HepG2 (cell line): ENCODE data around the gene TADA2B. TPM values are rescaled to one million over a fixed set of nuclear protein-coding genes. Genes with fewer than 3 reads are reported as not detected.
A peak's percentile ranks its signal among the peaks of the same experiment; 100 is the strongest.

Experiments used
- GPBP1L1 ChIP-seq: sonication (generic); formaldehyde crosslinking; IDR thresholded peaks from 2 replicates; pipeline ENCODE4 v1.5.0; 2020; ENCODE audit warnings: mild to moderate bottlenecking, missing genetic modification reagents
- HMG20A ChIP-seq: IDR thresholded peaks from 2 replicates; pipeline ENCODE4 v1.6.1; 2016; ENCODE audit warnings: borderline replicate concordance
- KDM5A ChIP-seq: fragments of 200-600 bp; sonication (generic); IDR thresholded peaks from 2 replicates; pipeline ENCODE4 v1.7.0; 2018; ENCODE audit warnings: antibody characterized with exemption, mild to moderate bottlenecking, low read length, borderline replicate concordance
- NKX3-1 ChIP-seq: sonication (generic); formaldehyde crosslinking; IDR thresholded peaks from 2 replicates; pipeline ENCODE4 v1.5.0; 2020; ENCODE audit warnings: missing genetic modification reagents
- SIX1 ChIP-seq: sonication (generic); formaldehyde crosslinking; IDR thresholded peaks from 2 replicates; pipeline ENCODE4 v1.4.0; 2020; ENCODE audit warnings: missing genetic modification reagents, borderline replicate concordance
- ZFP36L2 ChIP-seq: sonication (generic); formaldehyde crosslinking; IDR thresholded peaks from 2 replicates; pipeline ENCODE4 v1.4.0; 2020; ENCODE audit warnings: missing genetic modification reagents
- ZHX2 ChIP-seq, 2 experiments: sonication (generic) in 1 of 2; formaldehyde crosslinking in 1 of 2; IDR thresholded peaks; 2 replicates each; pipeline versions ENCODE4 v1.6.1 to v1.9.0; 2014 to 2022; ENCODE audit warnings: antibody characterized with exemption in 1 of 2, borderline replicate concordance in 1 of 2, inconsistent platforms in 1 of 2, low read depth in 1 of 2, missing genetic modification reagents in 1 of 2
- ZNF274 ChIP-seq: sonication (generic); formaldehyde crosslinking; IDR thresholded peaks from 2 replicates; pipeline ENCODE4 v1.5.1; 2020; ENCODE audit warnings: mild to moderate bottlenecking, missing genetic modification reagents
- ZNF614 ChIP-seq: IDR thresholded peaks from 2 replicates; pipeline ENCODE4 v1.6.1; 2018; ENCODE audit warnings: missing biosample characterization, missing genetic modification reagents, inconsistent platforms, borderline replicate concordance
- polyA plus RNA-seq, 8 experiments: library from polyadenylated mRNA; depleted of rRNA in 3 of 8; stranded (reverse) in 7 of 8; unstranded in 1 of 8; fragments of >200 nt; fragmentation: Illumina TruSeq in 4 of 8; extraction: Trizol in 4 of 8; gene quantifications; 2 replicates each; pipeline versions ENCODE4 v1.2.1 to v1.2.3, GENCODE V29; 2011 to 2016; ENCODE audit warnings: low read depth in 4 of 8, missing spikeins in 1 of 8, mixed read lengths in 1 of 8; ENCODE audit not compliant: insufficient read depth in 1 of 8
- total RNA-seq, 5 experiments: library from RNA; depleted of rRNA; stranded (reverse); fragments of >200 nt; fragmentation: Illumina TruSeq; extraction: Trizol; gene quantifications; 2 replicates each; pipeline ENCODE4 v1.2.3, GENCODE V29; 2016; ENCODE audit warnings: low read depth in 1 of 5
- TF ChIP-seq, protein P1 (sequence below): sonication (generic); formaldehyde crosslinking; IDR thresholded peaks from 2 replicates; pipeline ENCODE4 v1.8.0; 2022; ENCODE audit warnings: missing genetic modification reagents, low read depth, mild to moderate bottlenecking, borderline replicate concordance
- TF ChIP-seq, protein P2 (sequence below): sonication (generic); formaldehyde crosslinking; IDR thresholded peaks from 2 replicates; pipeline ENCODE4 v1.5.1; 2020; ENCODE audit warnings: missing genetic modification reagents, mild to moderate bottlenecking, borderline replicate concordance
- TF ChIP-seq, protein P3 (sequence below): sonication (generic); formaldehyde crosslinking; IDR thresholded peaks from 2 replicates; pipeline ENCODE4 v1.4.0; 2020; ENCODE audit warnings: missing genetic modification reagents, mild to moderate bottlenecking, borderline replicate concordance

TADA2B gene
- total and polyA plus RNA-seq, 2 of the 13 experiments (the other 11 are each of a cell fraction or from before 2014, with no cell fraction given) = 4.6 to 8.9 TPM

- TF ChIP-seq GPBP1L1 (CRISPR knock-in tag) = no peak
- peak; percentile 38 for TF ChIP-seq KDM5A
- TF ChIP-seq ZNF614 (CRISPR knock-in tag) = 0 out of 2 replicates have a peak, but pooled peaks have one; percentile 7
- peak; percentile 72; the same call in 1 of the 2 replicates for TF ChIP-seq ZHX2 (IDR thresholded peaks at IDR 0.05; ENCODE audit: low read depth)
- TF ChIP-seq ZHX2 (CRISPR knock-in tag; IDR thresholded peaks at IDR 0.05; ENCODE audit: borderline replicate concordance) = 0 out of 2 replicates have a peak, but pooled peaks have one; percentile 16
- peak; percentile 20; the same call in 1 of the 2 replicates for TF ChIP-seq NKX3-1
- TF ChIP-seq, protein P1, sequence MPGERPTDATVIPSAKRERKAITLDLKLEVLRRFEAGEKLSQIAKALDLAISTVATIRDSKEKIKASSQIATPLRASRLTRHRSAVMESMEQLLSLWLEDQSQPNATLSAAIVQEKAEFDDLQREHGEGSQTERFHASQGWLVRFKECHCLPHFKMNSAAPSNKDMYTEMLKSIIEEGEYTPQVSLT (CRISPR knock-in tag) = peak; percentile 64; the same call in 1 of the 2 replicates
- TF ChIP-seq, protein P2, sequence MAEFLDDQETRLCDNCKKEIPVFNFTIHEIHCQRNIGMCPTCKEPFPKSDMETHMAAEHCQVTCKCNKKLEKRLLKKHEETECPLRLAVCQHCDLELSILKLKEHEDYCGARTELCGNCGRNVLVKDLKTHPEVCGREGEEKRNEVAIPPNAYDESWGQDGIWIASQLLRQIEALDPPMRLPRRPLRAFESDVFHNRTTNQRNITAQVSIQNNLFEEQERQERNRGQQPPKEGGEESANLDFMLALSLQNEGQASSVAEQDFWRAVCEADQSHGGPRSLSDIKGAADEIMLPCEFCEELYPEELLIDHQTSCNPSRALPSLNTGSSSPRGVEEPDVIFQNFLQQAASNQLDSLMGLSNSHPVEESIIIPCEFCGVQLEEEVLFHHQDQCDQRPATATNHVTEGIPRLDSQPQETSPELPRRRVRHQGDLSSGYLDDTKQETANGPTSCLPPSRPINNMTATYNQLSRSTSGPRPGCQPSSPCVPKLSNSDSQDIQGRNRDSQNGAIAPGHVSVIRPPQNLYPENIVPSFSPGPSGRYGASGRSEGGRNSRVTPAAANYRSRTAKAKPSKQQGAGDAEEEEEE (CRISPR knock-in tag) = no peak
- TF ChIP-seq ZNF274 = peak; percentile 91; the same call in 1 of the 2 replicates
- no peak for TF ChIP-seq HMG20A (CRISPR knock-in tag)
- no peak for TF ChIP-seq SIX1 (CRISPR knock-in tag)
- TF ChIP-seq, protein P3, sequence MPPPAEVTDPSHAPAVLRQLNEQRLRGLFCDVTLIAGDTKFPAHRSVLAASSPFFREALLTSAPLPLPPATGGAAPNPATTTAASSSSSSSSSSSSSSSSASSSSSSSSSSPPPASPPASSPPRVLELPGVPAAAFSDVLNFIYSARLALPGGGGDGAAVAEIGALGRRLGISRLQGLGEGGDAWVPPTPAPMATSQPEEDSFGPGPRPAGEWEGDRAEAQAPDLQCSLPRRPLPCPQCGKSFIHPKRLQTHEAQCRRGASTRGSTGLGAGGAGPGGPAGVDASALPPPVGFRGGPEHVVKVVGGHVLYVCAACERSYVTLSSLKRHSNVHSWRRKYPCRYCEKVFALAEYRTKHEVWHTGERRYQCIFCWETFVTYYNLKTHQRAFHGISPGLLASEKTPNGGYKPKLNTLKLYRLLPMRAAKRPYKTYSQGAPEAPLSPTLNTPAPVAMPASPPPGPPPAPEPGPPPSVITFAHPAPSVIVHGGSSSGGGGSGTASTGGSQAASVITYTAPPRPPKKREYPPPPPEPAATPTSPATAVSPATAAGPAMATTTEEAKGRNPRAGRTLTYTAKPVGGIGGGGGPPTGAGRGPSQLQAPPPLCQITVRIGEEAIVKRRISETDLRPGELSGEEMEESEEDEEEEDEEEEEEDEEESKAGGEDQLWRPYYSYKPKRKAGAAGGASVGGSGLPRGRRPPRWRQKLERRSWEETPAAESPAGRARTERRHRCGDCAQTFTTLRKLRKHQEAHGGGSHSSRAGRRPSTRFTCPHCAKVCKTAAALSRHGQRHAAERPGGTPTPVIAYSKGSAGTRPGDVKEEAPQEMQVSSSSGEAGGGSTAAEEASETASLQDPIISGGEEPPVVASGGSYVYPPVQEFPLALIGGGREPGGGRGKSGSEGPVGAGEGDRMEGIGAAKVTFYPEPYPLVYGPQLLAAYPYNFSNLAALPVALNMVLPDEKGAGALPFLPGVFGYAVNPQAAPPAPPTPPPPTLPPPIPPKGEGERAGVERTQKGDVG (CRISPR knock-in tag) = 0 out of 2 replicates have a peak, but pooled peaks have one; percentile 37
- TF ChIP-seq ZFP36L2 (CRISPR knock-in tag) = 0 out of 2 replicates have a peak, but pooled peaks have one; percentile 20
Observed at GRCh38 chr4:7067452-7068278, 24.5 kb downstream of the TADA2B start, which contains the start of gene GRPEL1 (continued).
